ENCODE results near the gene PSMC5. TPM values are rescaled to one million over a fixed set of nuclear protein-coding genes. Genes with fewer than 3 reads are reported as not detected.
"Not testable (repeated sequence)": the region's sequence is repeated elsewhere in the genome, so short reads cannot be mapped to it uniquely, and the experiment has no call there.

Gene PSMC5
- total RNA-seq, 4 donors from 2014 or later = 63.2 to 131 (median 77.9) TPM

DNA sequence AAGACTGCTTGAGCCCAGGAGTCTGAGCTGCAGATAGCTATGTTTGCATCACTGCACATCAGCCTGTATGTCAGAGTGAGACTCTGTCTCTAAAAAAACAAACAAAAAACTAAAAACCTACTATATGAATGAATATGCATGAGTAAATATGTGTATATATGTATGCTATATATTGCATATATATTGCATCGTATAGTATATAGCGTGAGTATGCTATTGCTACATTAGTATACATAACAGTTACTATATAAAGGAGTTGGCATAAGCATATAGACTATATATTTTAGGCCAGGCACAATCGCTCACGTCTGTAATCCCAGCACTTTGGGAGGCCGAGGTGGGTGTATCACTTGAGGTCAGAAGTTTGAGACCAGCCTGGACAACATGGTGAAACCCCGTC lies 37.2 kb upstream of the PSMC5 start:
- intact Hi-C loops (cut with DNase I; ENCODE audit: low total_unique reads) (no loop called here), in situ Hi-C loops (cut with MboI; ENCODE audit: low pct_ligation_motif_present in 1 of 4, low pct_unique_long_range_greater_than_20kb in 1 of 4, low sequenced_read_pairs in 3 of 4) (no loop called here)
- no peaks in the 10 kb centered on the region for H3K9me3 ChIP-seq
- TF ChIP-seq POLR2A (IDR thresholded peaks at IDR 0.05) (no peak), POLR2AphosphoS5 (IDR thresholded peaks at IDR 0.05) (no peak), EP300 (IDR thresholded peaks at IDR 0.05; ENCODE audit: low read depth) (no peak)
- TF ChIP-seq, protein P1, sequence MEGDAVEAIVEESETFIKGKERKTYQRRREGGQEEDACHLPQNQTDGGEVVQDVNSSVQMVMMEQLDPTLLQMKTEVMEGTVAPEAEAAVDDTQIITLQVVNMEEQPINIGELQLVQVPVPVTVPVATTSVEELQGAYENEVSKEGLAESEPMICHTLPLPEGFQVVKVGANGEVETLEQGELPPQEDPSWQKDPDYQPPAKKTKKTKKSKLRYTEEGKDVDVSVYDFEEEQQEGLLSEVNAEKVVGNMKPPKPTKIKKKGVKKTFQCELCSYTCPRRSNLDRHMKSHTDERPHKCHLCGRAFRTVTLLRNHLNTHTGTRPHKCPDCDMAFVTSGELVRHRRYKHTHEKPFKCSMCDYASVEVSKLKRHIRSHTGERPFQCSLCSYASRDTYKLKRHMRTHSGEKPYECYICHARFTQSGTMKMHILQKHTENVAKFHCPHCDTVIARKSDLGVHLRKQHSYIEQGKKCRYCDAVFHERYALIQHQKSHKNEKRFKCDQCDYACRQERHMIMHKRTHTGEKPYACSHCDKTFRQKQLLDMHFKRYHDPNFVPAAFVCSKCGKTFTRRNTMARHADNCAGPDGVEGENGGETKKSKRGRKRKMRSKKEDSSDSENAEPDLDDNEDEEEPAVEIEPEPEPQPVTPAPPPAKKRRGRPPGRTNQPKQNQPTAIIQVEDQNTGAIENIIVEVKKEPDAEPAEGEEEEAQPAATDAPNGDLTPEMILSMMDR (IDR thresholded peaks at IDR 0.05) = no peak
- peaks cover 0 to 6% (median 0%) of the 10 kb centered on the region in 4 donors for H3K4me1 ChIP-seq
- DNase-seq = no peak
- WGBS, 2 donors (ENCODE audit: low coverage in 1 of 2) = 89 to 95% methylated on average over 6 of the region's 6 CpGs
- H3K27me3 ChIP-seq = no peaks in the 10 kb centered on the region
- H3K4me3 ChIP-seq = no peak overlapping the region
- H3K27ac ChIP-seq = no peak overlapping the region
- peaks cover 0 to 73% (median 26%) of the 10 kb centered on the region in 4 donors for H3K36me3 ChIP-seq

DNA sequence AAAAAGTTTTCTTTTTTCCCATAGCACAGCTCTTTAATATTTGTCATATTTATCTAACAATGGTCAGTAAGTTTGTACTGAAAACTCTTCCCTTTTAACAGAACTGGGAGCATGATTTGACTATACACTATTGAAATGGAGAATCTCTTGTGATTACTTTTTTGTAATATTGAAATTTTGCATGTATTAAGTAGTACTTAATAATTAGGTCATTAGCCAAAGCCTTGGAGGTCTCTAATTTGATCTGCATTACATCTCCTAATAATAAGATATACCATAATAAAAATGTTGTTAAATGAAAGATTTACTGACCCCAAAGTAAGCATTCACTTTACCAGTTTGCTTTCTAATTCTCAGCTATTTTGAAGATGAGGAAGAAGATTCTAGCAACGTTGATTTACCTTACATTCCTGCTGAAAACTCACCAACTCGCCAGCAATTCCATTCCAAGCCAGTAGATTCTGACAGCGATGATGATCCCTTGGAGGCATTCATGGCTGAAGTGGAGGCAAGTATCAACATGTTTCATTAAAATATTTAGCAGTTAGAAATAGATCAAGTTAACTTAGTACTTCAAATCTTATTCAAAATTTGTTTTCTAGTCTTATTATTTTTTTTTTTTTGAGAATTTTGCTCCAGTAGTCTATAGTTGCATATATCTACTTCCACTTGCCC lies 35.0 kb upstream of the PSMC5 start:
- WGBS, 2 donors (ENCODE audit: low coverage in 1 of 2) = 88 to 94% methylated on average over 3 of the region's 3 CpGs
- H3K4me3 ChIP-seq = no peak overlapping the region

DNA sequence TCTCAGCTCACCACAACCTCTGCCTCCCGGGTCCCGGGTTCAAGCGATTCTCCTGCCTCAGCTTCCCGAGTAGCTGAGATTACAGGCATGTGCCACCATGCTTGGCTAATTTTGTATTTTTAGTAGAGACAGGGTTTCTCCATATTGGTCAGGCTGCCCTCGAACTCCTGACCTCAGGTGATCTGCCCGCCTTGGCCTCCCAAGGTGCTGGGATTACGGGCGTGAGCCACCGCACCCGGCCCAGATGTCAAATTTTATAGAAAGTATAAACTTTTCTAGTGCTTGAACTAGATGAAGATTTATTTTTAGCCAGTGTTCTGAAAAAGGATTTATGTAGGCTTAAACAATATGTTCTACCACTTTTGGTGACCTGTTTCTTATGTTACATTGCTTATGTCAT lies 30.9 kb upstream of the PSMC5 start:
- H3K9me3 ChIP-seq; H3K27me3 ChIP-seq; H3K27ac ChIP-seq; H3K4me3 ChIP-seq; in situ Hi-C loops (cut with MboI; ENCODE audit: low pct_ligation_motif_present in 1 of 4, low pct_unique_long_range_greater_than_20kb in 1 of 4, low sequenced_read_pairs in 3 of 4); DNase-seq; H3K4me1 ChIP-seq; intact Hi-C loops (cut with DNase I; ENCODE audit: low total_unique reads): not testable (repeated sequence)
- WGBS, 2 donors (ENCODE audit: low coverage in 1 of 2) = 97 to 100% methylated on average over 4 to 10 of the region's 10 CpGs
- H3K36me3 ChIP-seq = peaks cover 0 to 89% (median 42%) of the 10 kb centered on the region in 4 donors

More for the DNA sequence above, 35.0 kb upstream of the PSMC5 start:
- Histone ChIP-seq H3K9me3 (no peaks in the 10 kb centered on the region), H3K4me1 (no peaks in the 10 kb centered on the region), H3K27ac (no peak overlapping the region), H3K36me3 (peaks cover 0 to 84% (median 33%) of the 10 kb centered on the region in 4 donors), H3K27me3 (no peaks in the 10 kb centered on the region)
- TF ChIP-seq, protein P1 (IDR thresholded peaks at IDR 0.05) = no peak
- no peak for TF ChIP-seq POLR2A (IDR thresholded peaks at IDR 0.05)
- no peak for TF ChIP-seq POLR2AphosphoS5 (IDR thresholded peaks at IDR 0.05)
- TF ChIP-seq EP300 (IDR thresholded peaks at IDR 0.05; ENCODE audit: low read depth) = no peak
- DNase-seq = no peak
- in situ Hi-C loops (cut with MboI; ENCODE audit: low pct_ligation_motif_present in 1 of 4, low pct_unique_long_range_greater_than_20kb in 1 of 4, low sequenced_read_pairs in 3 of 4) = no loop called here
- intact Hi-C loops (cut with DNase I; ENCODE audit: low total_unique reads) = no loop called here

DNA sequence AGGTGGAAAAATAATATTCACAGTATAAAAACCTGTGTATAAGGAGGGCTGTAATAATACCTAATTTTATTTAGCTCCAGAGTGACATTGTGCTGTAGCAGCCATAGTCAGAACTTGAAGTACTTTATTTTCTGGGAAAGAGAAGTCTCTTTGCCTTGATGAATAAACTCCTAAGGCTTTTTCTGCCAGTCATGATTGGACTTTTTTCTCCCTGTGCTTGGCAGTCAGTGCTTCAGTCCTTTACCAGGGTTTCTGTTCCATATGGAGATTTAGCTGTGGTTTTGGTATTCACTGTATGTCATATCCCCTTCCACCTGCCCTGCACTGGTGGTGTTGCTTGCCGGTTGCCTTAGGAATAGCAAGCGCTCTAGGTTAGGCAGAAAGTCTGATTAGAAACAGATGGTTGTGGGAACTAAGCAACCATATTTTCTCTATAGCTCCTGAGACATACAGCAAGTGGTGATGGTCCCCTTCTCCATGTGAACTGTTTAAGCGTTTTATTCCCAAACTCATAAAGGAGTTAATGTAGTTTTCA lies 28.6 kb upstream of the PSMC5 start:
- Histone ChIP-seq H3K9me3 (no peaks in the 10 kb centered on the region), H3K4me3 (no peak overlapping the region), H3K27ac (no peak overlapping the region), H3K4me1 (no peaks in the 10 kb centered on the region), H3K36me3 (peaks cover 0 to 91% (median 43%) of the 10 kb centered on the region in 4 donors), H3K27me3 (no peaks in the 10 kb centered on the region)
- TF ChIP-seq, protein P1 (IDR thresholded peaks at IDR 0.05) = no peak
- no peak for TF ChIP-seq POLR2AphosphoS5 (IDR thresholded peaks at IDR 0.05)
- no peak for TF ChIP-seq EP300 (IDR thresholded peaks at IDR 0.05; ENCODE audit: low read depth)
- no peak for TF ChIP-seq POLR2A (IDR thresholded peaks at IDR 0.05)
- no peak for DNase-seq
- in situ Hi-C loops (cut with MboI; ENCODE audit: low pct_ligation_motif_present in 1 of 4, low pct_unique_long_range_greater_than_20kb in 1 of 4, low sequenced_read_pairs in 3 of 4) = no loop called here
- intact Hi-C loops (cut with DNase I; ENCODE audit: low total_unique reads) = no loop called here
- 85 to 96% methylated on average over 2 to 3 of the region's 3 CpGs for WGBS, 2 donors (ENCODE audit: low coverage in 1 of 2)
